Left ventricle myocardium inferior (tissue), 1 donor: ENCODE results near the gene MGMT. TPM values are rescaled to one million over a fixed set of nuclear protein-coding genes. Genes with fewer than 3 reads are reported as not detected.

Experiments used
- DNase-seq: peaks from one replicate; pipeline ENCODE4 v3.0.0-alpha.2; 2020
- H3K27ac ChIP-seq: fragments of 200-600 bp; replicated peaks from 2 replicates; pipeline ENCODE4 v1.8.0; 2021
- H3K27me3 ChIP-seq: fragments of 200-600 bp; 2 replicates; pipeline ENCODE4 v1.8.0; 2021; ENCODE audit warnings: low read depth
- H3K36me3 ChIP-seq: fragments of 200-600 bp; 2 replicates; pipeline ENCODE4 v1.8.0; 2021
- H3K4me1 ChIP-seq: fragments of 200-600 bp; 2 replicates; pipeline ENCODE4 v1.8.0; 2021
- H3K4me3 ChIP-seq: fragments of 200-600 bp; 2 replicates; pipeline ENCODE4 v1.8.0; 2021; ENCODE audit warnings: mild to moderate bottlenecking, moderate library complexity
- H3K9me3 ChIP-seq: fragments of 200-600 bp; replicated peaks from 2 replicates; pipeline ENCODE4 v1.8.0; 2021
- intact Hi-C: fragments of 100-400 bp; cut with micrococcal nuclease; formaldehyde crosslinking; loops from one replicate; pipeline ENCODE4 v1.11.0; 2022
- total RNA-seq: library from RNA; stranded (reverse); fragmentation: NEBNext Ultra II Directional; extraction: Animal tissue kit (Norgen Biotek cat#: 25700); gene quantifications from one replicate; pipeline ENCODE4 v1.2.1, GENCODE V29; 2021
- TF ChIP-seq, protein P1 (sequence below): fragments of 200-600 bp; IDR thresholded peaks from 2 replicates; pipeline ENCODE4 v1.8.0; 2021; ENCODE audit warnings: antibody characterized with exemption, mild to moderate bottlenecking, borderline replicate concordance
- donor health status: DM: no; HTN: yes; CAD: no; lungs with severe emphysema.

The MGMT gene
- total RNA-seq, 1 donor from 2014 or later = 15.4 TPM

DNA sequence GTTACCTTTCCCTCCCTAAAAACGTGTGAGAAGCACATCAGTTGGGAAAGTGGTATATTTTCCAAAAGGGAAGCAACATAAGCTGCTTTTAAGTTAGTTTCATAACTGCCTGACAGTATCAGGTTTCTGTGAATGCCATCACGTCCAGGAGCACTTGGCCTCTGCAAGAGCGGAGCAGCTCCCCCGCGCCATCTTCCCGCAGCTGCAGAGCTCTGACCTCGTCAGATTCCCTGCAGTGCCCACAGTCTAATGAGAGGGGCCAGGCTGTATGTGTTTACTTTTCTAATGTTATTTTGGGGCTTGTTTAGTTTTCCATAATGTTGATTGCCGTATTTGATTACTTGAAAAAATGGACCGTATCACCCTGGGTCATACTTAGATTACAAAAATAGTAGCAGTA is 74.2 kb downstream of the MGMT start:
- no peak overlapping the region for H3K4me3 ChIP-seq
- intact Hi-C loops = no loop called here
- TF ChIP-seq, protein P1, sequence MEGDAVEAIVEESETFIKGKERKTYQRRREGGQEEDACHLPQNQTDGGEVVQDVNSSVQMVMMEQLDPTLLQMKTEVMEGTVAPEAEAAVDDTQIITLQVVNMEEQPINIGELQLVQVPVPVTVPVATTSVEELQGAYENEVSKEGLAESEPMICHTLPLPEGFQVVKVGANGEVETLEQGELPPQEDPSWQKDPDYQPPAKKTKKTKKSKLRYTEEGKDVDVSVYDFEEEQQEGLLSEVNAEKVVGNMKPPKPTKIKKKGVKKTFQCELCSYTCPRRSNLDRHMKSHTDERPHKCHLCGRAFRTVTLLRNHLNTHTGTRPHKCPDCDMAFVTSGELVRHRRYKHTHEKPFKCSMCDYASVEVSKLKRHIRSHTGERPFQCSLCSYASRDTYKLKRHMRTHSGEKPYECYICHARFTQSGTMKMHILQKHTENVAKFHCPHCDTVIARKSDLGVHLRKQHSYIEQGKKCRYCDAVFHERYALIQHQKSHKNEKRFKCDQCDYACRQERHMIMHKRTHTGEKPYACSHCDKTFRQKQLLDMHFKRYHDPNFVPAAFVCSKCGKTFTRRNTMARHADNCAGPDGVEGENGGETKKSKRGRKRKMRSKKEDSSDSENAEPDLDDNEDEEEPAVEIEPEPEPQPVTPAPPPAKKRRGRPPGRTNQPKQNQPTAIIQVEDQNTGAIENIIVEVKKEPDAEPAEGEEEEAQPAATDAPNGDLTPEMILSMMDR = no peak
- no peak overlapping the region for H3K27ac ChIP-seq
- H3K4me1 ChIP-seq = peaks cover 12% of the 10 kb centered on the region
- no peaks in the 10 kb centered on the region for H3K9me3 ChIP-seq
- DNase-seq = no peak
- peaks cover 8% of the 10 kb centered on the region for H3K36me3 ChIP-seq
- no peaks in the 10 kb centered on the region for H3K27me3 ChIP-seq

- H3K4me3 ChIP-seq = no peak overlapping the region
- intact Hi-C loops = no loop called here
- TF ChIP-seq, protein P1 = no peak
- no peaks in the 10 kb centered on the region for H3K27me3 ChIP-seq
- DNase-seq = no peak
- peaks cover 1% of the 10 kb centered on the region for H3K36me3 ChIP-seq
- no peaks in the 10 kb centered on the region for H3K9me3 ChIP-seq
- H3K4me1 ChIP-seq = peaks cover 17% of the 10 kb centered on the region
- no peak overlapping the region for H3K27ac ChIP-seq
Observed at GRCh38 chr10:129541748-129542487, 74.9 kb downstream of the MGMT start.

DNA sequence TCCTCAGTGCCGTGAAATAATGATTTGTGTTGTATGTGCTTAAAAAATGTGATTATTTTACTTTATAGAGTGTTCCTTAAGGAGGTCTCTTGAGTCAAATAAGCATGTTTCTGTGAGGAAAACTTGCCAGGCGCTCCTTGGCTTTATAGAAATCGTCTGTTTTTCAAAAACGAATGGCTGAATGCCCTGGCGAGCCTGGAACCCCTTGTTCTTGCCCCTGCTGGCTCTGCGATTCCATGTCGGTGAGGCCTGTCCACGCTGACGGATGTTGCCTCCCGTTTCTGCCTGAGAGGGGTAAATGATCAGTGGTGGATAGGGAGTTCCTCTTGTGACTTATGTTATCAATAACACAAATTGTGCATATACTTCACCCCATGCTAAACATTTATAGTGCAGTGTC is 75.5 kb downstream of the MGMT start:
- no peak overlapping the region for H3K27ac ChIP-seq
- no peak for DNase-seq
- H3K4me3 ChIP-seq = no peak overlapping the region
- no peaks in the 10 kb centered on the region for H3K27me3 ChIP-seq
- H3K36me3 ChIP-seq = no peaks in the 10 kb centered on the region
- intact Hi-C loops = no loop called here
- H3K4me1 ChIP-seq = peaks cover 23% of the 10 kb centered on the region
- no peaks in the 10 kb centered on the region for H3K9me3 ChIP-seq
- TF ChIP-seq, protein P1 = no peak

DNA sequence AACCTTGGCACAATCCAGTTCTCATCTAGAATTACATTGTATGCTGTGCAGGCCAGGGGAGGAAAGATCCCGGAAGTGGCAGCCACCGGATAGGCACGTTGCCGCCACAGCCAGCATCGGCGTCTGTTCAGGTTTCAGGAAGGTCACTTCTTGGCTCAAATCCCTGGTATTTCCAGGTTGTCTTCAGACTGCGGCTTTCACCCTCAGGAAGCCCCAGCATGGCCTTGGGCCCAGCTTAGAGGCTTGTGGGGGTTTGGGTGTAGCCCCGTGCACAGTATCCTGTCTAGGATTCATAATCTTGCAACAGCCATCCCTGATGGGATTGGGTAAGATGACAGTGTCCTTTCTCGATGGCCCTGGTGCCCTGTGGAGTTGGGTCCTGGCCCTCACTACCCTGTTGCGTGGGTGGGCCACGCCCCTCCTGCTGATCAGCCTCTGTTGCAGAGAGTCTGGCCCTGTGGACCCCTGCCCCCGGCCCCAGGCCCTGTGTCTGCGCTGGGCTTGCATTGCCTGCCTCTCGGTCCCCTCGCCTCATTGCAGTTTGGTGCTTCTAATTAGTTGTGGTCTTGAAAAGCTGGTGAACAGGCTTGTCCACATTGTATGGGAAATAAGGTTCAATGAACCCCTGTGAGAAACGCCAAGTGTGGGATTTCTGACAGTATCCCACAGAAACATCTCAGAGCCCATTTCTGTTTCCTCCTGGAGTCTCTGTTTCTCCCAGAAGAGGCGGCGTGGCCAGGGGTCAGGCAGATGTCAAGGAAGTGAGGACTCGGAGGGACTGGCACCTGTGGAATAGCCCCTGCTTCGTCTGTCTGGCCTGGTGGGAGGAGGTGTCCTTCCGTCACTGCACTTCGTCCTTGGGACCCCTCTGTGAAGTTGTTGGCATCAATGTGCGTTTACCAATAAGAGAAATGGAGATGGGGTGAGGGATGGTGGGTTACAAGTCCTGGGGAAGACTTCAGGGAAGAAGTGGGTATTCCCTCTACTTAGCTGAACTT is 77.5 kb downstream of the MGMT start:
- Histone ChIP-seq H3K36me3 (no peaks in the 10 kb centered on the region), H3K27me3 (no peaks in the 10 kb centered on the region), H3K4me3 (no peak overlapping the region), H3K4me1 (peaks cover 28% of the 10 kb centered on the region), H3K27ac (peak overlapping the region; percentile 64), H3K9me3 (no peaks in the 10 kb centered on the region)
- TF ChIP-seq, protein P1 = no peak
- intact Hi-C loops = no loop called here
- no peak for DNase-seq

DNA sequence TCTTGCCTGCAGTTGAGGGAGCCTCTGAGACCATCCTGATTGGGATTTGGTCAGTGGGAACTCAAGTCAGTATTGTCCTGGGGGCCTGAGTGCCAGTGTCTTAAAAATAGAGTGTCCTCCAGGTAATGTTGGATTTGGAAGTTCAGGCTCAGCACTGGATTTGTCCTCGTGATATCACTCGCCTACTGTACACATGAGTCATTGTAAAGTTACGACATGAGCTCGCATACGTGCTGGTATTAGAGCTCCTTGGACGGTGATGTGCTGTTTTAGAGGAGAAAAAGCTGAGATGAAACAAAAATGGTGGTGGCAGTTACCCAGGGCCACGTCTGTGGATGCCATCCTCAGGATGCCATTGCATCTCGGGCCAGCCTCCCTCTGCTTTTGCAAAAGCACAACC is 78.2 kb downstream of the MGMT start:
- TF ChIP-seq, protein P1 = no peak
- no peak for DNase-seq

More for the DNA sequence above, 78.2 kb downstream of the MGMT start:
- Histone ChIP-seq H3K4me3 (no peak overlapping the region), H3K27ac (no peak overlapping the region), H3K36me3 (no peaks in the 10 kb centered on the region), H3K27me3 (no peaks in the 10 kb centered on the region), H3K4me1 (peaks cover 28% of the 10 kb centered on the region), H3K9me3 (no peaks in the 10 kb centered on the region)
- intact Hi-C loops = no loop called here
